HCT116 (cell line): ENCODE results near the gene SYNRG.

Source experiments
- CBX3 ChIP-seq: IDR thresholded peaks from 2 replicates; pipeline ENCODE4 v1.6.1; 2012; ENCODE audit warnings: low read depth
- CEBPB ChIP-seq: IDR thresholded peaks from 2 replicates; pipeline ENCODE4 v1.6.1; 2012; ENCODE audit warnings: low read depth
- CTCF ChIP-seq, 3 experiments: fragments of 200-600 bp in 1 of 3; sonication (generic) in 1 of 3; IDR thresholded peaks in 2 of 3; conservative IDR thresholded peaks in 1 of 3; 2 replicates each; pipeline ENCODE4 v1.5.1; 2012 to 2017; ENCODE audit warnings: low read depth in 2 of 3, low read length in 2 of 3, antibody characterized with exemption in 1 of 3, borderline replicate concordance in 1 of 3, control low read depth in 1 of 3, mild to moderate bottlenecking in 1 of 3, mixed read lengths in 1 of 3, mixed run types in 1 of 3, moderate library complexity in 1 of 3; ENCODE audit not compliant: insufficient read depth in 1 of 3
- EZH2phosphoT487 ChIP-seq: fragments of 200-600 bp; IDR thresholded peaks from 2 replicates; pipeline ENCODE4 v1.6.1; 2018; ENCODE audit warnings: antibody characterized with exemption, borderline replicate concordance
- POLR2A ChIP-seq: IDR thresholded peaks from 2 replicates; pipeline ENCODE4 v1.7.0; 2011; ENCODE audit warnings: borderline replicate concordance; ENCODE audit not compliant: insufficient read depth, insufficient read length; ENCODE audit errors: extremely low read depth
- POLR2AphosphoS5 ChIP-seq: IDR thresholded peaks from 2 replicates; pipeline ENCODE4 v1.6.1; 2011; ENCODE audit warnings: mild to moderate bottlenecking, low read depth, low read length, moderate library complexity
- TF ChIP-seq, protein P1 (sequence below): IDR thresholded peaks from 2 replicates; pipeline ENCODE4 v1.6.1; 2011; ENCODE audit warnings: mild to moderate bottlenecking, low read length, moderate library complexity; ENCODE audit not compliant: insufficient replicate concordance; ENCODE audit errors: extremely low read depth

GRCh38 chr17:37493249-37494027, 115.8 kb downstream of the SYNRG start:
- TF ChIP-seq CTCF (IDR thresholded peaks at IDR 0.05 in 2 of 3, conservative IDR thresholded peaks at IDR 0.05 in 1 of 3; ENCODE audit: borderline replicate concordance in 1 of 3, insufficient read depth in 1 of 3, low read depth in 2 of 3, low read length in 2 of 3) (no peak), POLR2AphosphoS5 (no peak), EZH2phosphoT487 (no peak), CEBPB (no peak), POLR2A (no peak), CBX3 (no peak)
- TF ChIP-seq, protein P1, sequence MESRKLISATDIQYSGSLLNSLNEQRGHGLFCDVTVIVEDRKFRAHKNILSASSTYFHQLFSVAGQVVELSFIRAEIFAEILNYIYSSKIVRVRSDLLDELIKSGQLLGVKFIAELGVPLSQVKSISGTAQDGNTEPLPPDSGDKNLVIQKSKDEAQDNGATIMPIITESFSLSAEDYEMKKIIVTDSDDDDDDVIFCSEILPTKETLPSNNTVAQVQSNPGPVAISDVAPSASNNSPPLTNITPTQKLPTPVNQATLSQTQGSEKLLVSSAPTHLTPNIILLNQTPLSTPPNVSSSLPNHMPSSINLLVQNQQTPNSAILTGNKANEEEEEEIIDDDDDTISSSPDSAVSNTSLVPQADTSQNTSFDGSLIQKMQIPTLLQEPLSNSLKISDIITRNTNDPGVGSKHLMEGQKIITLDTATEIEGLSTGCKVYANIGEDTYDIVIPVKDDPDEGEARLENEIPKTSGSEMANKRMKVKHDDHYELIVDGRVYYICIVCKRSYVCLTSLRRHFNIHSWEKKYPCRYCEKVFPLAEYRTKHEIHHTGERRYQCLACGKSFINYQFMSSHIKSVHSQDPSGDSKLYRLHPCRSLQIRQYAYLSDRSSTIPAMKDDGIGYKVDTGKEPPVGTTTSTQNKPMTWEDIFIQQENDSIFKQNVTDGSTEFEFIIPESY: no peak
